ENCODE measurements around the gene ZC3H12C. TPM values are rescaled to one million over a fixed set of nuclear protein-coding genes. Genes with fewer than 3 reads are reported as not detected.

Gene ZC3H12C
- total RNA-seq, 3 donors from 2014 or later: 10.2 to 19.8 (median 13.2) TPM

DNA sequence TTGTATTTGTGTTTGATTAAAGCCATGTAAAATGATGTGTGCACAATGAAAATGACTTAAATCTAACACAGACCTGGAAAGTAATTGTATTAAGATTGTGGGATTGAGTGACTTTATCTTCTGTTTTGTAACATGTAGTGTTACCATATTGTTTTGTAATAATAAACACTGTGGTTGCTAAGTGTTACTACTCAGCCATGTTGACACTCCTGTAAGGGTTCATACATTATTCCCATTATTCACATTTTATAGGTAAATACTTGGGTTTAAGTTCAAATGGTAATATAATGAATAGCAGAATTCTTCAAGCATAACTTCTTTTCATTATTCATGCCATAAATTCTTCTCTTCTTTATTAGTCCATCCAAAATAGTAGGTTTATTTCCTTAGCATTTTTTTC is 69.0 kb downstream of the ZC3H12C start:
- no peak overlapping the region for H3K4me3 ChIP-seq
- DNase-seq (ENCODE audit: low spot score in 2 of 2): no peak
- H3K36me3 ChIP-seq: peaks cover 4% of the 10 kb centered on the region
- no peaks in the 10 kb centered on the region for H3K4me1 ChIP-seq
- TF ChIP-seq, protein P1, sequence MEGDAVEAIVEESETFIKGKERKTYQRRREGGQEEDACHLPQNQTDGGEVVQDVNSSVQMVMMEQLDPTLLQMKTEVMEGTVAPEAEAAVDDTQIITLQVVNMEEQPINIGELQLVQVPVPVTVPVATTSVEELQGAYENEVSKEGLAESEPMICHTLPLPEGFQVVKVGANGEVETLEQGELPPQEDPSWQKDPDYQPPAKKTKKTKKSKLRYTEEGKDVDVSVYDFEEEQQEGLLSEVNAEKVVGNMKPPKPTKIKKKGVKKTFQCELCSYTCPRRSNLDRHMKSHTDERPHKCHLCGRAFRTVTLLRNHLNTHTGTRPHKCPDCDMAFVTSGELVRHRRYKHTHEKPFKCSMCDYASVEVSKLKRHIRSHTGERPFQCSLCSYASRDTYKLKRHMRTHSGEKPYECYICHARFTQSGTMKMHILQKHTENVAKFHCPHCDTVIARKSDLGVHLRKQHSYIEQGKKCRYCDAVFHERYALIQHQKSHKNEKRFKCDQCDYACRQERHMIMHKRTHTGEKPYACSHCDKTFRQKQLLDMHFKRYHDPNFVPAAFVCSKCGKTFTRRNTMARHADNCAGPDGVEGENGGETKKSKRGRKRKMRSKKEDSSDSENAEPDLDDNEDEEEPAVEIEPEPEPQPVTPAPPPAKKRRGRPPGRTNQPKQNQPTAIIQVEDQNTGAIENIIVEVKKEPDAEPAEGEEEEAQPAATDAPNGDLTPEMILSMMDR (IDR thresholded peaks at IDR 0.05): no peak
- TF ChIP-seq POLR2A (IDR thresholded peaks at IDR 0.05) (no peak), POLR2AphosphoS5 (IDR thresholded peaks at IDR 0.05) (no peak)
- no peaks in the 10 kb centered on the region for H3K9me3 ChIP-seq
- H3K27ac ChIP-seq: no peak overlapping the region
- intact Hi-C loops (cut with DNase I; ENCODE audit: low total_unique reads): no loop called here
- H3K27me3 ChIP-seq: no peaks in the 10 kb centered on the region

DNA sequence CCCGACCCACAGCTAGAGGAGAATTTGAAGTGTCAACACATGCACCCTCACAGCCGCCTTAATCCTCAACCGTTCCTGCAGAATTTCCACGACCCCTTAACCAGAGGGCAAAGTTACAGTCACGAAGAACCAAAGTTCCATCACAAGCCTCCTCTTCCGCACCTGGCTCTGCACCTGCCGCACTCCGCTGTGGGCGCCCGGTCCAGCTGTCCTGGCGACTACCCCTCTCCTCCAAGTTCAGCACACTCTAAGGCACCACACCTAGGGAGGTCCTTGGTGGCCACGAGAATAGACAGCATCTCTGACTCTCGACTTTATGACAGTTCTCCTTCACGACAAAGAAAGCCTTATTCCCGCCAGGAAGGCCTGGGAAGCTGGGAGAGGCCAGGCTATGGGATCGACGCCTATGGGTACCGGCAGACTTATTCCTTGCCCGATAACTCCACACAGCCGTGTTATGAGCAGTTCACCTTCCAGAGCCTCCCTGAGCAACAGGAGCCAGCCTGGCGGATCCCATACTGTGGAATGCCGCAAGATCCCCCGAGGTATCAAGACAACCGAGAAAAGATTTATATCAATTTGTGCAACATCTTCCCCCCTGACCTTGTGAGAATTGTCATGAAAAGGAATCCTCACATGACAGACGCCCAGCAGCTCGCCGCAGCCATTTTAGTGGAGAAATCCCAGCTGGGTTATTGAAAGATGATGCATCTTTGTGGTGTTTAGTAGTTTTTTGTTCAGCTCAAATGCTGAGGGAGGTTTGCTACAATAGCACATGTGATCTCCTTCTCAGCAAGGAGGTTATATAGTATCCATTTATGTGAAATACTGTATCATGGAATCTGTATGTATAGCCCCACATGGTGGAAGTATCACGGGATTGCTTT is 72.1 kb downstream of the ZC3H12C start:
- H3K4me1 ChIP-seq: no peaks in the 10 kb centered on the region

DNA sequence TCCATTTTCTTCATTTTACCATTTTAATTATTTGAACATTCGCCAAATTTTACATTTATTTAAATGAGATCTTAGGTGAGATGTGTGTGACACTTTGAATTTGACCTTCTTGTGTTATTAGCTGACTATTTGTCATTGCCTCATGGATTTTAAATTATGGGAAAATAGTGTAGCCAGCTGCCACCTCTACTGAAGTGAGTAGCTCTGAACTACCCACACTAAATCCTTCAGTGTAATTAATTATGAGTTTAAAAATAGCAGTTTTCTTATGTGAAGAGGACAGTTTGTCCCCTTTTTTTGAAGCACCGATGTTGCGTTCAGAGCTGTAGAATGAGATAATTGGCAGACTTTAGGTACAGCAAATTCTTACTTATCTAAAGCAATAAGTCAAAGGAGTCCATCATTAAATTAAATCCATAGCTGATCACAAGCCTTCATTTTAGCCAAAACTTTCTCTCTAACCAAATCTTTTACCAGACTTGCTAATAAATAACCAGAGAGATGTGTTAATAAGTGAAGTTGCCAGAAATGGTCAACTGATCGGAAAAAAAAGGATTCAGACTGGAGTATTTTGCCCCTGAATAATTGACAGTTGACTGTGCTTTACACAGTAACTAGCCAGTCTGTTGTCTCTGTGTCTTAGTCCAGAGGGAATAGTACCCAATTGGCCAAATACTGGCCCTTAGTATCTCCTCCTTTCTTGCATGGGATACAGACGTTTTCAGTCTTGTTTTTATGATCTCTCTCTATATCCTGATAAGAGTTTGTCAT is 75.0 kb downstream of the ZC3H12C start:
- intact Hi-C loops (cut with DNase I; ENCODE audit: low total_unique reads): no loop called here
- H3K27ac ChIP-seq: no peak overlapping the region
- TF ChIP-seq POLR2A (IDR thresholded peaks at IDR 0.05) (no peak), POLR2AphosphoS5 (IDR thresholded peaks at IDR 0.05) (no peak)
- TF ChIP-seq, protein P1 (IDR thresholded peaks at IDR 0.05): no peak
- H3K4me1 ChIP-seq: no peaks in the 10 kb centered on the region
- no peaks in the 10 kb centered on the region for H3K36me3 ChIP-seq
- H3K4me3 ChIP-seq: no peak overlapping the region
- DNase-seq (ENCODE audit: low spot score in 2 of 2): no peak
- H3K9me3 ChIP-seq: no peaks in the 10 kb centered on the region
- H3K27me3 ChIP-seq: no peaks in the 10 kb centered on the region

More for the DNA sequence above, 72.1 kb downstream of the ZC3H12C start:
- no peak overlapping the region for H3K4me3 ChIP-seq
- no peak overlapping the region for H3K27ac ChIP-seq
- intact Hi-C loops (cut with DNase I; ENCODE audit: low total_unique reads): no loop called here
- no peaks in the 10 kb centered on the region for H3K9me3 ChIP-seq
- TF ChIP-seq POLR2A (IDR thresholded peaks at IDR 0.05) (no peak), POLR2AphosphoS5 (IDR thresholded peaks at IDR 0.05) (no peak)
- TF ChIP-seq, protein P1 (IDR thresholded peaks at IDR 0.05): no peak
- DNase-seq (ENCODE audit: low spot score in 2 of 2): no peak
- no peaks in the 10 kb centered on the region for H3K36me3 ChIP-seq
- no peaks in the 10 kb centered on the region for H3K27me3 ChIP-seq

DNA sequence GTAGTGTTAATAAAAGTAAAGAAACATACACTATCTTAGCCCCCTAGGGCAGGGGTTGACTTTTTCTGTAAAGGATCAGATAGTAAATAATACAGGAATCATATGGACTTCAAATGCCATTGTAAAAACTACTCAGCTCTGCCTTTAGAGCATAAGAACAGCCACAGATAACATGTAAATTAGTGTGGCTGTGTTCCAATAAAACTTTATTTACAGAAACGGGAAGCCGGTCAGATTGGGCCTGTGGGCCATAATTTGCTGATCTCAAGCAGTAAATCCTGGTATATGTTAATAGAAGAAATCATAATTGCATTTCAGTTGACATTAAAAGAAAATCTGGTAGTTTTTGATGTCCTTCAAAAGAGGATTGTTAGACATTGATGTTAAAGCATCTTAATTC is 76.5 kb downstream of the ZC3H12C start:
- no peaks in the 10 kb centered on the region for H3K27me3 ChIP-seq
- no peaks in the 10 kb centered on the region for H3K9me3 ChIP-seq
- no peaks in the 10 kb centered on the region for H3K4me1 ChIP-seq
- no peak for TF ChIP-seq POLR2AphosphoS5 (IDR thresholded peaks at IDR 0.05)
- no peak for TF ChIP-seq POLR2A (IDR thresholded peaks at IDR 0.05)
- TF ChIP-seq, protein P1 (IDR thresholded peaks at IDR 0.05): no peak
- H3K4me3 ChIP-seq: no peak overlapping the region
- DNase-seq (ENCODE audit: low spot score in 2 of 2): no peak
- H3K36me3 ChIP-seq: no peaks in the 10 kb centered on the region
- H3K27ac ChIP-seq: no peak overlapping the region
- intact Hi-C loops (cut with DNase I; ENCODE audit: low total_unique reads): no loop called here
